Subcutaneous adipose tissue (tissue), 4 donors: ENCODE measurements around the gene SYTL1. TPM values are rescaled to one million over a fixed set of nuclear protein-coding genes. Genes with fewer than 3 reads are reported as not detected.

Experiments
- CTCF ChIP-seq: fragments of 450-650 bp; IDR thresholded peaks from one replicate; pipeline ENCODE4 v1.5.1; 2016; ENCODE audit warnings: low read depth, mild to moderate bottlenecking, control low read depth, antibody characterized with exemption, moderate library complexity
- total RNA-seq, 4 donors: library from RNA; depleted of rRNA; stranded (reverse); fragments of >200 nt; gene quantifications; one replicate each; pipeline ENCODE4 v1.1.0, GENCODE V29; 2016

The SYTL1 gene
- total RNA-seq, 4 donors from 2014 or later: 0.94 to 1.9 (median 1.1) TPM; not detected in 1

GRCh38 chr1:27321813-27322568, 19.8 kb upstream of the SYTL1 start, which contains the start of gene TMEM222:
TSS of gene TMEM222 (plus strand) at chr1:27322163. CDS start at chr1:27322198, 35 bp downstream.
- no peak for TF ChIP-seq CTCF

- TF ChIP-seq CTCF: no peak
These were observed 19.1 kb upstream of the SYTL1 start for GRCh38 chr1:27322569-27323240.

GRCh38 chr1:27325286-27325685, 16.5 kb upstream of the SYTL1 start:
- no peak for TF ChIP-seq CTCF

GRCh38 chr1:27327964-27328363, 13.9 kb upstream of the SYTL1 start:
- no peak for TF ChIP-seq CTCF

GRCh38 chr1:27330786-27331185, 11.0 kb upstream of the SYTL1 start:
- TF ChIP-seq CTCF: no peak

GRCh38 chr1:27331426-27331825, 10.4 kb upstream of the SYTL1 start:
- no peak for TF ChIP-seq CTCF

- no peak for TF ChIP-seq CTCF
These were observed 9.9 kb upstream of the SYTL1 start for GRCh38 chr1:27331922-27332321.
